ENCODE results near the gene PHLDB3.
"Not testable (repeated sequence)": the region's sequence is repeated elsewhere in the genome, so short reads cannot be mapped to it uniquely, and the experiment has no call there.

PHLDB3 gene

DNA sequence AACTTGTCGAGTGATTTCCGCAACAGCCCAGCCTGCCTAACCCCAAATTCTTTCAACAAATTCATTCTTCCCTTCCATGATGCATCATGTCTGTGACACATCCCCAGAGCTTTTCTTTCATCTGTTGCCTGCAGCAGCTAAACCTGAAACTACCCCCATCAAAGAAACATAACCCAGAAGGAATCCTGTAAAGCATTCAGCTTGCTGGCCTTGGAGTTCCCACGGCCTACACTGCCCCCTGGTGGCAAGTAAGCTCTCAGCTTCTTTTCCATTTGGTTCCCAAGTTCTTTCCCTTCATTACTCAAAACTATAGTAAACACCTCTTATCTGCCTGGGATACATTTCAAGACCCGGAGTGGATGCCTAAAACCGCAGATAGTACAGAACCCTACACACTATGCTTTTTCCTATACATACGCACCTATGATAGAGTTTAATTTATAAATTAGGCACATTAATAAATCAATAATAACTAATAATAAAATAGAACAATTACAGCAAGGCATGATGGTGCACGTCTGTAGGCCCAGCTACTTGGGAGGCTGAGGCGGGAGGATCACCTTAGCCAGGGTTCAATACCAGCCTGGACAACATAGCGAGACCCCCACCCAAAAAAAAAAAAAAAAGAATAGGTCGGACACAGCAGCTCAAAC is 15.0 kb upstream of the PHLDB3 start:
- no peak overlapping the region for H3K4me3 Mint-ChIP-seq
- H3K27me3 Mint-ChIP-seq (ENCODE audit: low read depth), result no peaks in the 10 kb centered on the region
- H3K9me3 Mint-ChIP-seq, result no peaks in the 10 kb centered on the region
- H3K27ac Mint-ChIP-seq, result peak overlapping the region; percentile 51
- peaks cover 11% of the 10 kb centered on the region for H3K36me3 Mint-ChIP-seq (ENCODE audit: low read depth)
- peaks cover 10% of the 10 kb centered on the region for H3K4me1 Mint-ChIP-seq (ENCODE audit: low read depth)

DNA sequence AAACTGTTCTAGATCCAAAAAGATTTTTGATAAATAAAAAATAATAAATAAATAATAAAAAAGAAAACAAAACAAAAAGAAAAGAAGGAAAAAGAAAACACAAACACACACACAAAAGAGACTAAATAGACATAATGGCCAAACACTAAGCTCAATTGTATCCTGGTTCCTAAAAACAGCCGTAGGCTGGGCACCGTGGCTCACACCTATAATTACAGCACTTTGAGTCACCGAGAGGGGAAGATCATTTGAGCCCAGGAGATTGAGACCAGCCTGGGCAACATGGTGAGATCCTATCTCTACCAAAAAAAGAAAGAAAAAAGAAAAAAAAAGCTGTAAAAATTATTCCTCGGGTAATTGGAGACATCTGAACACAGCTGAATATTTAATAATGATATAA is 13.5 kb upstream of the PHLDB3 start:
- H3K27ac Mint-ChIP-seq, result peak overlapping the region; percentile 46
- peaks cover 14% of the 10 kb centered on the region for H3K36me3 Mint-ChIP-seq (ENCODE audit: low read depth)
- no peaks in the 10 kb centered on the region for H3K27me3 Mint-ChIP-seq (ENCODE audit: low read depth)
- H3K4me1 Mint-ChIP-seq (ENCODE audit: low read depth), result peaks cover 9% of the 10 kb centered on the region
- H3K9me3 Mint-ChIP-seq, result no peaks in the 10 kb centered on the region
- no peak overlapping the region for H3K4me3 Mint-ChIP-seq

GRCh38 chr19:43512399-43512798 is 7.9 kb upstream of the PHLDB3 start:
- H3K36me3 Mint-ChIP-seq (ENCODE audit: low read depth), result peaks cover 39% of the 10 kb centered on the region
- not testable (repeated sequence) for H3K9me3 Mint-ChIP-seq; H3K4me1 Mint-ChIP-seq (ENCODE audit: low read depth); H3K27ac Mint-ChIP-seq; H3K4me3 Mint-ChIP-seq; H3K27me3 Mint-ChIP-seq (ENCODE audit: low read depth)

GRCh38 chr19:43511324-43511723 is 6.8 kb upstream of the PHLDB3 start:
- H3K4me1 Mint-ChIP-seq (ENCODE audit: low read depth), result no peaks in the 10 kb centered on the region
- no peaks in the 10 kb centered on the region for H3K27me3 Mint-ChIP-seq (ENCODE audit: low read depth)
- H3K9me3 Mint-ChIP-seq, result no peaks in the 10 kb centered on the region
- H3K27ac Mint-ChIP-seq, result no peak overlapping the region
- H3K36me3 Mint-ChIP-seq (ENCODE audit: low read depth), result peaks cover 41% of the 10 kb centered on the region
- H3K4me3 Mint-ChIP-seq, result no peak overlapping the region

DNA sequence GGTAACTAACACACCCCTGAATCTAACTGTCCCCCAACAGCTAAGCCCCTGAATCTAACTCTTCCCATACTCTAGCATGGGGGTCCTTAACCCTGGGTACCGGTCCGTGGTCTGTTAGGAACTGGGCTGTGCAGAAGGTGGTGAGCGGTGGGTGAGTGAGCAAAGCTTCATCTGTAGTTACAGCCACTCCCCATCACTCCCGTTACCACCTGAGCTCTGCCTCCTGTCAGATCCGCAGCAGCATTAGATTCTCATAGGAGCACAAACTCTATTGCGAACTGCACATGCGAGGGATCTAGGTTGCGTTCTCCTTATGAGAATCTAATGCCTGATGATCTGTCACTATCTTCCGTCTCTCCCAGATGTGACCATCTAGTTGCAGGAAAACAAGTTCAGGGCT is 6.2 kb upstream of the PHLDB3 start:
- H3K27ac Mint-ChIP-seq, result no peak overlapping the region
- H3K9me3 Mint-ChIP-seq, result no peaks in the 10 kb centered on the region
- peaks cover 45% of the 10 kb centered on the region for H3K36me3 Mint-ChIP-seq (ENCODE audit: low read depth)
- no peak overlapping the region for H3K4me3 Mint-ChIP-seq
- peaks cover 5% of the 10 kb centered on the region for H3K4me1 Mint-ChIP-seq (ENCODE audit: low read depth)
- no peaks in the 10 kb centered on the region for H3K27me3 Mint-ChIP-seq (ENCODE audit: low read depth)

- Mint-ChIP-seq H3K36me3 (ENCODE audit: low read depth) (peaks cover 49% of the 10 kb centered on the region), H3K4me3 (no peak overlapping the region), H3K27me3 (ENCODE audit: low read depth) (no peaks in the 10 kb centered on the region), H3K4me1 (ENCODE audit: low read depth) (peaks cover 19% of the 10 kb centered on the region), H3K27ac (no peak overlapping the region), H3K9me3 (no peaks in the 10 kb centered on the region)
These were observed 3.3 kb upstream of the PHLDB3 start for GRCh38 chr19:43507880-43508279.

DNA sequence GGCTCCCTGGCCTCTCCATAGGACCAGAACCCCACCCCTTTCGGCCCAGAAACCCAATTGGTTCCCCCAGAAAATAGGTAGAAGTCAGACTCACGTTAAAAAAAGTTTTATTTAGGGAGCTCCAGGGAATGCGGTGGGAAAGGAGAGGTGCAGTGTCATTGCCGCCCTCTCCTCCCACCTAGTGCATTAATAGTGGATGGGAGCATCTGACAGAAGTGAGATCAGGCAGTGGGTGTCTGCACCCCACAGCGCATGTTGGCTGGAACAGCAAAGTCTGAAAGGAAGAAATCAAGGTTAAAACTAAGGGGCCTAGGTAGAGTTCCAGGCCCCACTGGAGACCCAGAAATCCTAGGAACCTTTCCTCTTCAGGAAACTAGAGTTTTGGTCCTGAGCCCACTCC is 2.1 kb upstream of the PHLDB3 start:
- Mint-ChIP-seq H3K4me1 (ENCODE audit: low read depth) (peaks cover 21% of the 10 kb centered on the region), H3K27ac (no peak overlapping the region), H3K36me3 (ENCODE audit: low read depth) (peaks cover 43% of the 10 kb centered on the region), H3K27me3 (ENCODE audit: low read depth) (no peaks in the 10 kb centered on the region), H3K4me3 (no peak overlapping the region), H3K9me3 (no peaks in the 10 kb centered on the region)

GRCh38 chr19:43505941-43506340 is 1.4 kb upstream of the PHLDB3 start:
- Mint-ChIP-seq H3K9me3 (no peaks in the 10 kb centered on the region), H3K27ac (peak overlapping the region; percentile 75), H3K4me3 (peak overlapping the region; percentile 40)

DNA sequence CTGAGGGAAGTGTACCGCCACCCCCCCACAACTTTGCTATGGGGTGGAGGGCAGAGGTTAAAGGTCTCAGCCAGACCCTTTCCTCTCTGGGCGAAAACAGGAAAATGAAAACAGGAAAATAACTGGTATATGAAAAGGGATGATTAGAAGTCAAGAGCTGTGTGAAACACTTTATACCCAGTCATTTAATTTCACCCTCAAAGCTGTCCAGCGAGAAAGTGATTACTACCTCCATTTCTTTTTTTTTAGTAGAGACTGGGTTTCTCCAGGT is 575 bp upstream of the PHLDB3 start:
- Mint-ChIP-seq H3K4me3 (peak overlapping the region; percentile 30), H3K36me3 (ENCODE audit: low read depth) (peaks cover 33% of the 10 kb centered on the region), H3K27me3 (ENCODE audit: low read depth) (no peaks in the 10 kb centered on the region), H3K4me1 (ENCODE audit: low read depth) (peaks cover 22% of the 10 kb centered on the region), H3K9me3 (no peaks in the 10 kb centered on the region), H3K27ac (peak overlapping the region; percentile 78)

More at GRCh38 chr19:43505941-43506340, 1.4 kb upstream of the PHLDB3 start:
- Mint-ChIP-seq H3K27me3 (ENCODE audit: low read depth) (no peaks in the 10 kb centered on the region), H3K36me3 (ENCODE audit: low read depth) (peaks cover 38% of the 10 kb centered on the region), H3K4me1 (ENCODE audit: low read depth) (peaks cover 21% of the 10 kb centered on the region)

DNA sequence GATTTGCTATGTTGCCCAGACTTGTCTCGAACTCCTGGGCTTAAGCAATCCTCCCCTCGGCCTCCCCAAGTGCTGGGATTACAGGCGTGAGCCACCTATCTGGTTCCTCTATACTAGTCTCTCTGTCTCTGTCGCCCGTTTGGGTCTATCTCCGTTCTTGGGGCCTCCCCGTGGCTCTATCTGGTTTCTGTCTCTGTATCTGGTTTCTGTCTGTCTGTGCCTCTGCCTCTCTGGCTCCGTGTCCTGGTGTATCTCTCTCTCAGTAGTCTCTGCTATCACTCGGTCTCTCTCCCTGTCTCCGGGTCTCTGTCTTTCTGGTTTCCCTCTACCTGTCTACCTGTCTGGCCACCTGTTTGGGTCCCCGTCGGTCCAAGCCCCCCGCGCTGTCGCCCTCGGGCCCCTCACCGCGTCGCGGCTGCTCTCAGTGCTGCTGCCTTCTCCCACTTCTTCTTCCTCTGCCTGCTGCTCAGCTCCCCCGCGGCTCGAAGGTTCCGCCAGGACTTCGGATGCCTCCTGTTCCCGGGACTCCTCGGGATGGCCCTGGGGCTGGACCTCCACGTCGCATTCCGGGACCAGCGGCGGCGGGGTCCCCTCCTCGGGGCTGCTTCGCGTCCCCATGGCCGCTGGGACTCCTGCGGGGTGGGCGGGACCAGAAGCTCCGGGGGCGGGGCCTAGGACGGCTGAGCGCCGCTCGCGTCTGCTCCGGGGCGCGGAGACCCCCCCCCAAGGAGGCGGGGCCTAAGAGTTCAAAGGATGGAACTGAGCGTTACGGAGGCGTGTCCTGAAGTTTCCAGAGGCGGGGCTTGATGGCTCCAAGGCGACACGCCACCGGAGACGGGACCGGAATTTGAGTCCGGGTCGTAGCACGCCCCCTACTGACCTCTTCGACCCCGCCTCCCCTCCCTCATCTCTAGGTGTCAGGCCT is 783 bp downstream of the PHLDB3 start:
- peak overlapping the region; percentile 95 for H3K4me3 Mint-ChIP-seq
- no peaks in the 10 kb centered on the region for H3K27me3 Mint-ChIP-seq (ENCODE audit: low read depth)
- H3K4me1 Mint-ChIP-seq (ENCODE audit: low read depth), result peaks cover 23% of the 10 kb centered on the region
- H3K27ac Mint-ChIP-seq, result peak overlapping the region; percentile 96
- H3K9me3 Mint-ChIP-seq, result no peaks in the 10 kb centered on the region
- peaks cover 26% of the 10 kb centered on the region for H3K36me3 Mint-ChIP-seq (ENCODE audit: low read depth)

DNA sequence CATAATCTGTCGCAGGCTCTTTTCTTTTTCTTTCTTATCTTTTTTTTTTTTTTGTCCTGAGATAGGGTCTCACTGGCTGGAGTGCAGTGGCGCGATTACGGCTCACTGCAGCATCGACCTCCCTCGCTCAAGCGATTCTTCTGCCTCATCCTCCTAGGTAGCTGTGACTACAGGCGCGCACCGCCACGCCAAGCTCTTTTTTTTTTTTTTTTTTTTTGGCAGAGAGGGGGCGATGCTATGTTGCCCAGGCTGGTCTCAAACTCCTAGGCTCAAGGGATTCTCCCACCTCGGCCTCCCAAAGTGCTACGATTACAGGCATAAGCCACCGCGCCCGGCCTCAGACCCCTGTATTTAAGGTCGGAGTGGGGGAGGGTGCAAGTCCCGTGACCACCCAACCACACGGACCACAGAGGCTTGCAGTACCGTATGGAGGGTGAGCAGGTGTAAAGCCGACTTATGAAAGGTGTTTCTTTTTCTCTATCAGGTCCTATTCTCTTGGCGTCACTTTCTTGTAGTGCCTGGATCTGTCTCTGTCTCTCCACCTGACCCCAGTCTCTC is 2.0 kb downstream of the PHLDB3 start:
- peaks cover 24% of the 10 kb centered on the region for H3K4me1 Mint-ChIP-seq (ENCODE audit: low read depth)
- H3K9me3 Mint-ChIP-seq, result no peaks in the 10 kb centered on the region
- no peaks in the 10 kb centered on the region for H3K27me3 Mint-ChIP-seq (ENCODE audit: low read depth)
- H3K4me3 Mint-ChIP-seq, result peak overlapping the region; percentile 95
- H3K36me3 Mint-ChIP-seq (ENCODE audit: low read depth), result peaks cover 19% of the 10 kb centered on the region
- no peak overlapping the region for H3K27ac Mint-ChIP-seq

DNA sequence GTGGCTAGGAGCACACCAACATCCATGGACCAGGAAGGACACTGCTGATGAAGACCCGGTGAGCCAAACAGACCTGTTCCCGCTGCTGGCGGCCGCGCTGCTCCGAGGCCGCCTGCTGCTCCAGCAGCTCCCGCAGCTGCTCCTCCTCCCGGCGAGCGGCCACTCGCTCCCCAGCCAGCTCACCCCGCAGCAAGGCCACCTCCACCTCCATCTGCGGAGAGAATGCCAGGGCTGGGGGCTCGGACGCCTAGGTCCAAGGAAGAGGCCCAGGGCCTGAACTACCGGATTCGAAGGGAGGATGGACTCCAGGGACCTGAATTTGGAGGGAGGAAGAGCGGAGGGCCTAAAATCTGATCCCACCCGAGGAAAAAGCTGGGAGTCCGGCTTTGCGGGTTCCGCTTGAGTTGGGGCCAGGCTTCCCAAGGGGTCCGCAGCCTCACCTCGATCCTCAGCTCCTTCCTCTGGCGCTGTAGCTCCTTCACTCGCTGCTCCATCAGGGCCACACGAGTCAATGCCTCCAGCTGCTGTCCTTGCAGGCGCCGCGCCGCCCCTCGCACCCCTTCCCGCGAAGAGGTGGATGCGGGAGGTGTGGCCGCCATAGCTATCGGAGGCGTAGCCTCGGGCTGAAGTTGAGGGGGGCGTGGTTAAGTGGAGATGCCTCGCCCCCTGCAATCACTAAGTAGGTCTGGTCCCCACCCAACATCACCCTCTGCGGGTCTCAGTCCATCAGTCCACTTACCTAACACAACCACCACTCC is 2.7 kb downstream of the PHLDB3 start:
- Mint-ChIP-seq H3K36me3 (ENCODE audit: low read depth) (peaks cover 19% of the 10 kb centered on the region), H3K9me3 (no peaks in the 10 kb centered on the region), H3K27ac (no peak overlapping the region), H3K4me1 (ENCODE audit: low read depth) (peaks cover 24% of the 10 kb centered on the region), H3K4me3 (no peak overlapping the region), H3K27me3 (ENCODE audit: low read depth) (no peaks in the 10 kb centered on the region)

DNA sequence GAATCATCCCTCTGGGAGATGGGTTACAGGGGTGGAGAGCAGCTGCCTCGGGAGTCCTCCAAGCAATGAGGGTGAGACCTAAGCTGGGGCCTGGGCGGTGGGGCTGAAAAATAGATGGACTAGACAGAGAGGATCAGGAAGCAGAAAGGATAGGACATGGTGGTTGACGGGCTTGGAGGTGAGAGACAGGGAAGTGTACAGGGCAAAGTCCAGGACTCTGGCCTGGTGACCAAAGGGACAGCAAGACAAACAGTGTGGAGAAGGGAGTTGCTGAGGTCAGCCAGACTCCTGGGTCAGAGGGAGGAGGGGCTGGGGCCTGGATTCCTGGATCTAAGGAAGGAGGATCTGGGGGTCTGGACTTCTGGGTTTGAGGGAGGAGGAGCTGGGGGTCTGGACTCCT is 5.5 kb downstream of the PHLDB3 start:
- Mint-ChIP-seq H3K4me1 (ENCODE audit: low read depth) (peaks cover 14% of the 10 kb centered on the region), H3K27ac (no peak overlapping the region)

DNA sequence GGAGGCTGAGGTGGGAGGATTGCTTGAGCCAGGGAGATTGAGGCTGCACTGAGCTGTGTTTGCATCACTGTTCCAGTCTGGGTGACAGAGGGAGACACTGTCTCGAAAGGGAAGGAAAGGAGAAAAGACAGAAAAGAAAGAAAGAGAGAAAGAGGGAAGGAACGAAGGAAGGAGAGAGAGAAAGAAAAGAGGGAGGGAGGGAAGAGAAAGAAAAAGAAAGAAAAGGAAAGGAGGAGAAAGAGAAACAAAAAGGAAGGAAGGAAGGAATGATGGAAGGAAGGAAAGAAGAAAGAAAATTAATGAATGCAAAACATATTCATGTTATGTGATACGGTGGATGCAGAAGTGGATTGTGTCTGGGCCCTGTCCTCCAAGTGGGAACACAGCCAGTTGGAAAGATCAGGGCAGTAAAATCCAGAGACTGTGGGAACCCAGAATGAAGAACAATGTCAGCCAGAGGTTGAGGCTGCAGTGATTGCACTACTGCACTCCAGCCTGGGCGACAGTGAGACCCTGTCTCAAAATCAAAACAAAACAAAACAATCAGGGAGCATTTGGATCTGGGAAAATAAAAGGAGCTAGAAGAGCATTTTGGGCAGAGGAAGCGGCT is 6.2 kb downstream of the PHLDB3 start:
- H3K4me1 Mint-ChIP-seq (ENCODE audit: low read depth), result peaks cover 9% of the 10 kb centered on the region
- no peak overlapping the region for H3K27ac Mint-ChIP-seq
- H3K4me3 Mint-ChIP-seq, result no peak overlapping the region
- no peaks in the 10 kb centered on the region for H3K27me3 Mint-ChIP-seq (ENCODE audit: low read depth)
- H3K36me3 Mint-ChIP-seq (ENCODE audit: low read depth), result peaks cover 13% of the 10 kb centered on the region
- H3K9me3 Mint-ChIP-seq, result no peaks in the 10 kb centered on the region

More for the DNA sequence above, 5.5 kb downstream of the PHLDB3 start:
- Mint-ChIP-seq H3K4me3 (no peak overlapping the region), H3K36me3 (ENCODE audit: low read depth) (peaks cover 17% of the 10 kb centered on the region), H3K27me3 (ENCODE audit: low read depth) (no peaks in the 10 kb centered on the region), H3K9me3 (no peaks in the 10 kb centered on the region)

Measured in T-helper 1 cell treated with Interleukin-12 subunit alpha and Interleukin-12 subunit beta and Interleukin-4 antibody, amounts not matched to agents 30 μg/mL and 1 μg/mL, for 36 hours (primary cell).